ENCODE data around the gene ELMO2. TPM values are rescaled to one million over a fixed set of nuclear protein-coding genes. Genes with fewer than 3 reads are reported as not detected.

ELMO2 gene
- total and polyA plus RNA-seq, 2 of the 4 experiments (the other 2 are of a cell fraction): 29.2 to 52.7 TPM

- Histone ChIP-seq H3K23ac (ENCODE audit: low read depth, low read length) (no peak overlapping the region), H3K14ac (replicated peaks; ENCODE audit: low read depth, low read length) (no peak overlapping the region), H3K18ac (ENCODE audit: low read depth, low read length) (no peak overlapping the region), H4K20me1 (ENCODE audit: insufficient read depth, low read length) (no peaks in the 10 kb centered on the region), H2BK20ac (ENCODE audit: low read depth, low read length) (no peak overlapping the region), H3K4ac (ENCODE audit: low read depth, low read length) (no peak overlapping the region), H3K36me3 (ENCODE audit: control insufficient read depth, insufficient read depth, low read length) (no peaks in the 10 kb centered on the region), H3K4me2 (ENCODE audit: low read depth, low read length) (no peak overlapping the region), H3K9ac (ENCODE audit: low read depth, low read length) (no peak overlapping the region), H3K9me1 (ENCODE audit: insufficient read depth, low read length) (peaks cover 2% of the 10 kb centered on the region; the same call in 1 of the 2 replicates), H3K9me3 (ENCODE audit: control insufficient read depth, insufficient read depth, low read length) (no peaks in the 10 kb centered on the region), H2BK120ac (ENCODE audit: low read depth, low read length) (no peak overlapping the region), H2AK9ac (replicated peaks; ENCODE audit: low read depth, low read length, poor library complexity) (no peak overlapping the region), H3K4me1 (ENCODE audit: control insufficient read depth, insufficient read depth, low read length) (no peaks in the 10 kb centered on the region), H2BK5ac (ENCODE audit: low read depth, low read length, poor library complexity, severe bottlenecking) (no peak overlapping the region), H3K4me3 (ENCODE audit: insufficient read depth, low read depth, low read length) (no peak overlapping the region), H3K56ac (ENCODE audit: extremely low read depth, insufficient read depth, low read length) (no peak overlapping the region), H4K8ac (ENCODE audit: low read depth in 2 of 2, low read length in 2 of 2) (no peak overlapping the region), H4K91ac (ENCODE audit: insufficient read depth, low read depth, low read length) (no peak overlapping the region), H2AK5ac (ENCODE audit: low read depth, low read length) (no peak overlapping the region), H3K27ac (ENCODE audit: insufficient read depth, low read length) (no peak overlapping the region), H4K5ac (ENCODE audit: low read depth, low read length) (no peak overlapping the region), H2AFZ (replicated peaks; ENCODE audit: low read length, poor library complexity) (no peak overlapping the region), H3K27me3 (ENCODE audit: control insufficient read depth, insufficient read depth, low read length) (peaks cover 14% of the 10 kb centered on the region), H3K79me1 (ENCODE audit: low read depth in 1 of 2, low read length in 2 of 2) (no peaks in the 10 kb centered on the region), H2BK15ac (ENCODE audit: low read depth, low read length) (no peak overlapping the region)
- intact Hi-C loops (cut with micrococcal nuclease): no loop called here
- POLR2A ChIA-PET (ENCODE audit: unreplicated experiment): no interaction called here
- no peak for ATAC-seq (ENCODE audit: low read depth)
- CTCF ChIA-PET: interaction anchor here (0.7 to 1.7 kb wide), 2 partner anchors 11 to 79 kb away, joined by 4 to 6 read pairs; no protein-coding TSS in a partner anchor
- TF ChIP-seq SMC3 (IDR thresholded peaks at IDR 0.05; ENCODE audit: low read depth, low read length) (no peak), FOS (IDR thresholded peaks at IDR 0.05; ENCODE audit: low read depth, low read length) (no peak), CHD1 (IDR thresholded peaks at IDR 0.05; ENCODE audit: low read depth, low read length) (no peak), RAD21 (IDR thresholded peaks at IDR 0.05; ENCODE audit: low read length) (no peak), CEBPB (IDR thresholded peaks at IDR 0.05; ENCODE audit: low read depth, low read length) (no peak)
- in situ Hi-C loops (cut with MboI; ENCODE audit: low sequenced_read_pairs): no loop called here
- no peak for DNase-seq
- dilution Hi-C loops (cut with HindIII; ENCODE audit: low sequenced_read_pairs, unreplicated experiment): no loop called here
- no TSS peak for BruUV-seq (replicated peaks)
These were observed 21.0 kb upstream of the ELMO2 start for GRCh38 chr20:46427384-46427783.
